Endothelial cell of umbilical vein (primary cell): ENCODE measurements around the gene ESCO1. TPM values are rescaled to one million over a fixed set of nuclear protein-coding genes. Genes with fewer than 3 reads are reported as not detected.

Source experiments
- BruUV-seq: library from RNA; stranded (reverse); fragments of 400-500 nt; replicated peaks from 2 replicates; lab custom pipeline; 2021; lab: Mats Ljungman, UMichigan
- CTCF ChIA-PET: fragments of 300-600, 350-600 bp; sonication (Branson Sonifier 250); formaldehyde crosslinking; loops from one replicate; lab custom pipeline; 2021; ENCODE audit warnings: antibody characterized with exemption, inconsistent platforms; lab: Charles Lee
- POLR2A ChIA-PET: fragments of 300-600, 350-600 bp; sonication (Branson Sonifier 250); formaldehyde crosslinking; loops from one replicate; lab custom pipeline; 2021; ENCODE audit warnings: antibody characterized with exemption, inconsistent platforms; lab: Charles Lee
- DNase-seq: peaks from one replicate; pipeline ENCODE4 v3.0.0-alpha.2; 2011; ENCODE audit warnings: low read depth, low spot score
- FAIRE-seq: peaks from 2 replicates; lab custom pipeline; 2011; peaks lifted over from hg19 to GRCh38; lab: Jason Lieb, UNC
- H2AFZ ChIP-seq: 2 replicates; pipeline ENCODE4 v1.6.0; 2012; ENCODE audit warnings: low read depth, low read length, control low read depth, inconsistent platforms
- H3K27ac ChIP-seq: 2 replicates; pipeline ENCODE4 v1.5.1; 2011; ENCODE audit warnings: low read depth, mild to moderate bottlenecking, control low read depth, low read length, moderate library complexity; ENCODE audit not compliant: insufficient read depth
- H3K27me3 ChIP-seq, 2 experiments: 2 replicates each; pipeline versions ENCODE4 v1.6.0 to v1.6.1; 2011; ENCODE audit warnings: low read length in 2 of 2, mixed read lengths in 1 of 2; ENCODE audit not compliant: control insufficient read depth in 2 of 2, insufficient read depth in 2 of 2
- H3K36me3 ChIP-seq, 2 experiments: 2 replicates in 1 of 2; 3 replicates in 1 of 2; pipeline ENCODE4 v1.5.1; 2011; ENCODE audit warnings: low read length in 2 of 2, mild to moderate bottlenecking in 1 of 2, moderate library complexity in 1 of 2; ENCODE audit not compliant: control insufficient read depth in 2 of 2, insufficient read depth in 2 of 2; ENCODE audit errors: extremely low read depth in 1 of 2
- H3K4me1 ChIP-seq: 3 replicates; pipeline ENCODE4 v1.5.1; 2011; ENCODE audit warnings: mild to moderate bottlenecking, low read length; ENCODE audit not compliant: control insufficient read depth, insufficient read depth; ENCODE audit errors: extremely low read depth
- H3K4me2 ChIP-seq: 2 replicates; pipeline ENCODE4 v1.6.1; 2011; ENCODE audit warnings: low read length, control low read depth, mixed read lengths; ENCODE audit not compliant: insufficient read depth
- H3K4me3 ChIP-seq, 3 experiments: fragments of 200-600 bp in 1 of 3; sonication (generic), shearing (Covaris generic) in 1 of 3; replicated peaks in 1 of 3; 2 replicates each; pipeline ENCODE4 v1.5.1; 2011 to 2016; ENCODE audit warnings: control low read depth in 3 of 3, low read length in 3 of 3, mild to moderate bottlenecking in 2 of 3, inconsistent platforms in 1 of 3, low read depth in 1 of 3, moderate library complexity in 1 of 3; ENCODE audit not compliant: insufficient read depth in 1 of 3
- H3K79me2 ChIP-seq: 2 replicates; pipeline ENCODE4 v1.6.0; 2012; ENCODE audit warnings: low read length, inconsistent platforms; ENCODE audit not compliant: control insufficient read depth, insufficient read depth
- H3K9ac ChIP-seq: replicated peaks from 2 replicates; pipeline ENCODE3; 2011; ENCODE audit warnings: low read length, control low read depth; ENCODE audit not compliant: insufficient read depth; ENCODE audit errors: extremely low read depth
- H3K9me1 ChIP-seq: replicated peaks from 3 replicates; pipeline ENCODE4 v1.6.0; 2011; ENCODE audit warnings: mild to moderate bottlenecking, low read length; ENCODE audit not compliant: control insufficient read depth, insufficient read depth; ENCODE audit errors: extremely low read depth
- H3K9me3 ChIP-seq: replicated peaks from 2 replicates; pipeline ENCODE4 v1.5.1; 2012; ENCODE audit warnings: low read length, inconsistent platforms; ENCODE audit not compliant: control insufficient read depth, insufficient read depth
- H4K20me1 ChIP-seq: replicated peaks from 2 replicates; pipeline ENCODE3; 2011; ENCODE audit warnings: mild to moderate bottlenecking, low read length; ENCODE audit not compliant: control insufficient read depth, insufficient read depth; ENCODE audit errors: extremely low read depth
- EZH2 ChIP-seq: IDR thresholded peaks from 2 replicates; pipeline ENCODE4 v1.6.1; 2012; ENCODE audit warnings: borderline replicate concordance, low read depth, mild to moderate bottlenecking, moderate library complexity, low read length, inconsistent platforms; ENCODE audit not compliant: severe bottlenecking
- FOS ChIP-seq: IDR thresholded peaks from 2 replicates; pipeline ENCODE4 v1.6.1; 2011; ENCODE audit warnings: mild to moderate bottlenecking, low read length, moderate library complexity, borderline replicate concordance; ENCODE audit not compliant: insufficient read depth
- GATA2 ChIP-seq: IDR thresholded peaks from 2 replicates; pipeline ENCODE4 v1.7.0; 2011; ENCODE audit warnings: low read depth, mild to moderate bottlenecking, moderate library complexity, mixed read lengths, low read length; ENCODE audit not compliant: insufficient read length, insufficient read depth
- JUN ChIP-seq: IDR thresholded peaks from 2 replicates; pipeline ENCODE4 v1.6.1; 2011; ENCODE audit warnings: borderline replicate concordance, low read depth; ENCODE audit not compliant: insufficient read length, insufficient read depth
- MAX ChIP-seq: IDR thresholded peaks from 2 replicates; pipeline ENCODE4 v1.6.1; 2011; ENCODE audit not compliant: insufficient read depth, insufficient read length
- MYC ChIP-seq: IDR thresholded peaks from one replicate; pipeline ENCODE4 v1.6.1; 2011; ENCODE audit warnings: mild to moderate bottlenecking, low read depth, low read length
- POLR2A ChIP-seq: IDR thresholded peaks from 2 replicates; pipeline ENCODE4 v1.6.1; 2012; ENCODE audit warnings: low read depth, mild to moderate bottlenecking, control low read depth, low read length
- POLR2AphosphoS5 ChIP-seq: IDR thresholded peaks from 2 replicates; pipeline ENCODE4 v1.6.1; 2012; ENCODE audit warnings: low read depth, mild to moderate bottlenecking, control low read depth, low read length, moderate library complexity; ENCODE audit not compliant: insufficient read depth
- dilution Hi-C: fragments of 300-500 bp; cut with MboI; formaldehyde crosslinking; loops from one replicate; pipeline ENCODE4 v1.15.0; 2019; ENCODE audit warnings: low sequenced_read_pairs; ENCODE audit not compliant: extremely low pct_ligation_motif_present
- intact Hi-C: fragments of 100-400 bp; cut with micrococcal nuclease; formaldehyde crosslinking; loops from one replicate; pipeline ENCODE4 v1.10.0; 2022
- polyA plus RNA-seq, 4 experiments: library from polyadenylated mRNA; depleted of rRNA in 3 of 4; stranded (reverse) in 3 of 4; unstranded in 1 of 4; fragments of >200 nt; gene quantifications; 2 replicates each; pipeline versions ENCODE4 v1.2.1 to v1.2.3, GENCODE V29; 2011 to 2012; ENCODE audit warnings: missing spikeins in 1 of 4
- total RNA-seq: library from RNA; stranded (reverse); gene quantifications from 2 replicates; pipeline ENCODE4 v1.2.3, GENCODE V29; 2021
- TF ChIP-seq, protein P1 (sequence below), 2 donors: IDR thresholded peaks; 1 replicate in 1 of 2; 2 replicates in 1 of 2; pipeline ENCODE4 v1.5.1; 2011; ENCODE audit warnings: low read length in 2 of 2, mild to moderate bottlenecking in 2 of 2, moderate library complexity in 2 of 2, control low read depth in 1 of 2, inconsistent platforms in 1 of 2, low read depth in 1 of 2; ENCODE audit not compliant: insufficient read depth in 1 of 2; ENCODE audit errors: extremely low read depth in 1 of 2

The ESCO1 gene
- total and polyA plus RNA-seq, 2 donors (not counting 3 experiments of a cell fraction or from before 2014, with no cell fraction given), result 2.1 to 12.0 TPM

DNA sequence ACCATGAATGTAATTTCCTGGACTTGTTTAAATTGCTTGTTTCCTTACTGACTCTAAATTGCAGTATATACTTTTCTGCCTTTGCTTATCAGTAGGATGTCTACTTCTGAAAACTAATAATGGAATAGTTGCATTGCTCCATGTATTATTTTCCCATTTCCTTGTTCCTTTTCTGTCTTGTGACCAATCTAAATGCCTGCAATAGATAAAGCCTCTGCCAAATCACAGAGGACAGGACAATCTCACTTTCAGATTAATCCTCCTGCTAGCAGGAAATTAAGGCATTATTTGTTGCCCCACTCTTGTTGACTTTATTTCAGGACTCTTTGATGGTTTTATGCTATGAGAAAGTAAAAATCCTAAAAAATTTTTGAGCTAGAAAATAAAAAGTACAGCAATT lies 4.7 kb upstream of the ESCO1 start:
- ChIA-PET CTCF (interaction anchor here (1.5 kb wide), 1 partner anchor 116 kb away, joined by 5 read pairs; no protein-coding TSS in a partner anchor), POLR2A (no interaction called here)
- H3K27ac ChIP-seq, result no peak overlapping the region
- H2AFZ ChIP-seq, result peak overlapping the region; percentile 8
- no peaks in the 10 kb centered on the region for H3K4me1 ChIP-seq
- H3K9ac ChIP-seq, result no peak overlapping the region
- TF ChIP-seq POLR2AphosphoS5, result no peak
- TF ChIP-seq MYC, result no peak
- no peak for TF ChIP-seq GATA2
- no peak for TF ChIP-seq POLR2A
- no peak for TF ChIP-seq JUN
- no peak for TF ChIP-seq MAX
- BruUV-seq, result no TSS peak
- H3K79me2 ChIP-seq, result no peaks in the 10 kb centered on the region
- no peaks in the 10 kb centered on the region for H3K9me3 ChIP-seq
- H3K27me3 ChIP-seq, result no peaks in the 10 kb centered on the region
- H3K4me2 ChIP-seq, result no peak overlapping the region
- no peaks in the 10 kb centered on the region for H3K9me1 ChIP-seq
- H4K20me1 ChIP-seq, result no peaks in the 10 kb centered on the region
- DNase-seq (no peak), FAIRE-seq (peak; percentile 8)
- dilution Hi-C loops, result no loop called here
- H3K4me3 ChIP-seq, result no peak overlapping the region
- intact Hi-C loops, result no loop called here
- no peaks in the 10 kb centered on the region for H3K36me3 ChIP-seq

DNA sequence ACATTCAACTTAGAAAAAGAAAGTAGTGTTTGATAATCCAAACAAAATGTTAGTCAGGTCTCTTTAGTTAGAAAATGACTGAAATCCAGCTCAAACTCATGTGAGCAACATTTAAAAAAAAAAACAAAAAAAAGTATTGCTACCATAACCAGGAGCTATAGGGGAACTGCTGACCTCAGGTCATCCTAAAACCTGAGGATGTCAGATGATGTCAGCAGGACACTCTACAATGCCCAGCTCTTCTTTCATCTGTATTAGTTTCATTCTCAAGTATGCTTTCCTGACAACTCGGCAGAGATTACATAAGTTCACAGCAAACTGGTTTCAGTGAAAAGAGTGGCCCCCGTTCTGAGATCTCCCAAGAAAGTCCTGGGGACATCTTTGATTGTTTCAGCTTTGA lies 4.2 kb upstream of the ESCO1 start:
- POLR2A ChIA-PET, result no interaction called here
- no TSS peak for BruUV-seq
- H3K4me2 ChIP-seq, result peak overlapping the region; percentile 13
- dilution Hi-C loops, result no loop called here
- H3K9me1 ChIP-seq, result no peaks in the 10 kb centered on the region
- no peaks in the 10 kb centered on the region for H4K20me1 ChIP-seq
- no peaks in the 10 kb centered on the region for H3K9me3 ChIP-seq
- intact Hi-C loops, result loop anchor here (5.0 kb wide), 1 partner anchor 407 kb away; no protein-coding TSS in a partner anchor
- H3K27me3 ChIP-seq, result no peaks in the 10 kb centered on the region
- no peaks in the 10 kb centered on the region for H3K36me3 ChIP-seq
- CTCF ChIA-PET, result no interaction called here
- peak overlapping the region; percentile 8 for H2AFZ ChIP-seq
- no peak overlapping the region for H3K9ac ChIP-seq
- no peak for TF ChIP-seq FOS
- TF ChIP-seq MYC, result no peak
- TF ChIP-seq GATA2, result no peak
- no peak for TF ChIP-seq JUN
- TF ChIP-seq POLR2AphosphoS5, result no peak
- no peak for TF ChIP-seq POLR2A
- TF ChIP-seq MAX, result no peak
- no peak for TF ChIP-seq EZH2
- TF ChIP-seq, protein P1, sequence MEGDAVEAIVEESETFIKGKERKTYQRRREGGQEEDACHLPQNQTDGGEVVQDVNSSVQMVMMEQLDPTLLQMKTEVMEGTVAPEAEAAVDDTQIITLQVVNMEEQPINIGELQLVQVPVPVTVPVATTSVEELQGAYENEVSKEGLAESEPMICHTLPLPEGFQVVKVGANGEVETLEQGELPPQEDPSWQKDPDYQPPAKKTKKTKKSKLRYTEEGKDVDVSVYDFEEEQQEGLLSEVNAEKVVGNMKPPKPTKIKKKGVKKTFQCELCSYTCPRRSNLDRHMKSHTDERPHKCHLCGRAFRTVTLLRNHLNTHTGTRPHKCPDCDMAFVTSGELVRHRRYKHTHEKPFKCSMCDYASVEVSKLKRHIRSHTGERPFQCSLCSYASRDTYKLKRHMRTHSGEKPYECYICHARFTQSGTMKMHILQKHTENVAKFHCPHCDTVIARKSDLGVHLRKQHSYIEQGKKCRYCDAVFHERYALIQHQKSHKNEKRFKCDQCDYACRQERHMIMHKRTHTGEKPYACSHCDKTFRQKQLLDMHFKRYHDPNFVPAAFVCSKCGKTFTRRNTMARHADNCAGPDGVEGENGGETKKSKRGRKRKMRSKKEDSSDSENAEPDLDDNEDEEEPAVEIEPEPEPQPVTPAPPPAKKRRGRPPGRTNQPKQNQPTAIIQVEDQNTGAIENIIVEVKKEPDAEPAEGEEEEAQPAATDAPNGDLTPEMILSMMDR (IDR thresholded peaks at IDR 0.05; ENCODE audit: extremely low read depth in 1 of 2, insufficient read depth in 1 of 2, low read depth in 1 of 2, low read length in 2 of 2), result no peak
- peaks cover 2% of the 10 kb centered on the region for H3K79me2 ChIP-seq
- no peak overlapping the region for H3K27ac ChIP-seq
- no peak overlapping the region for H3K4me3 ChIP-seq
- no peaks in the 10 kb centered on the region for H3K4me1 ChIP-seq
- FAIRE-seq (no peak), DNase-seq (no peak)
